SK-N-DZ (cell line): ENCODE measurements around the gene OR2A2.

ENCODE experiments used
- DNase-seq: peaks from one replicate; pipeline ENCODE4 v3.0.0-alpha.2; 2015; ENCODE audit warnings: low spot score
- small RNA-seq, 2 experiments: library from RNA; depleted of rRNA; stranded (forward); fragments of <200 nt; gene quantifications; one replicate each; pipeline ENCODE3, GENCODE V24; 2014

The OR2A2 gene

GRCh38 chr7:144137501-144137900 lies 28.1 kb downstream of the OR2A2 start:
- no peak for DNase-seq

DNA sequence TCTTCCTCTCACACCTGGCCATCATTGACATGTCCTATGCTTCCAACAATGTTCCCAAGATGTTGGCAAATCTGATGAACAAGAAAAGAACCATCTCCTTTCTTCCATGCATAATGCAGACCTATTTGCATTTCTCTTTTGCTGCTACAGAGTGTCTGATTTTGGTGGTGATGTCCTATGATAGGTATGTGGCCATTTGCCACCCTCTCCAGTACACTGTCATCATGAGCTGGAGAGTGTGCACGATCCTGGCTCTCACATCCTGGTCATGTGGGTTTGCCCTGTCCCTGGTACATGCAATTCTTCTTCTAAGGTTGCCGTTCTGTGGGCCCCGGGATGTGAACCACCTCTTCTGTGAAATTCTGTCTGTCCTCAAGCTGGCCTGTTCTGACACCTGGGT lies 32.8 kb downstream of the OR2A2 start:
- DNase-seq, result no peak

- no peak for DNase-seq
Measured at GRCh38 chr7:144144426-144144825, 35.0 kb downstream of the OR2A2 start.

DNA sequence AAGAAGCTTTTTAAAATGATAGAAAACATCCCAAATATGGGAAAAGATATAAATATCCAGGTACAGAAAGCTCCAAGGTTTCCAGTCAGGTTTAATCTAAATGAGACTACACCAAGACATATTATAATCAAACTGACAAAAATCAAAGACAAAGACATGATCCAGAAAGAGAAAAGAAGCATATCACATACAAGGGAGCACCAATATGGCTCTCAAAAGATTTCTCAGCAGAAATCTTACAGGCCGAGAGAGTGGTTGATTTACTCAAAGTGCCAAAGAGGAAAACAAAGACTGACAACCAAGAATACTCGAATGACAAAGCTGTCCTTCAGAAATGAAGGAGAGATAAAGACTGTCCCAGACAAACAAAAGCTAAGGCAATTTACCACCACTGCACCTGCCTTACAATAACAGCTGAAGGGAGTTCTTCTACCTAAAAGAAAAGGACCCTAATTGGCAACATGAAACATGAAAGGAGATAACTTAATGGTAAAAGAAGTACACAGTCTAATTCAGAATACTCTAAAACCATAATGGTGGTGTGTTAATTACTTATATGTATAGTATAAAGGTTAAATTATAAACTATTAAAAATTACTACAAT lies 38.9 kb downstream of the OR2A2 start:
- DNase-seq, result no peak

DNA sequence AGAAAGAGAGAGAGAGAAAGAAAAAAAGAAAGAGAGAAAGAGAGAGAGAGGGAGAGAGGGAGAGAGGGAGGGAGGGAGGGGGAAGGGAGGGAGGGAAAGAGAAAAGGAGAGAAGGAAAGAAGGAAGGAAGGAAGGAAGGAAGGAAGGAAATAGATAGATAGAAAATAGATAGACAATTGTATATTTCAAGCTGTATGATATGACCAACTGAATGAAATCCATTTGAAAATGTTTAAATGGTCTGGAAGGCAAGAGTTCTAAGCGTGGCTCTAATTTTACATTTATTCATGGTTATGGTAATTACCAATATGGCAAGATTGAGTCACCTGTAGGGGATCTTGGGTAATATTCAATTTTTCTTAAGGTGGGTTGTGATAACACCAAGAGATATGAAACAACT lies 49.5 kb downstream of the OR2A2 start:
- no peak for DNase-seq

Small RNAs within 50 kb of the gene (small RNA-seq; reads per million reads assigned to genes)
- 0 reads per million in 2 experiments for gene OR2A41P
